Left ventricle myocardium inferior (tissue), 1 donor: ENCODE measurements around the gene TFB2M. TPM values are rescaled to one million over a fixed set of nuclear protein-coding genes. Genes with fewer than 3 reads are reported as not detected.

Source experiments
- DNase-seq: peaks from one replicate; pipeline ENCODE4 v3.0.0-alpha.2; 2020
- H3K27ac ChIP-seq: fragments of 200-600 bp; replicated peaks from 2 replicates; pipeline ENCODE4 v1.8.0; 2021
- H3K27me3 ChIP-seq: fragments of 200-600 bp; 2 replicates; pipeline ENCODE4 v1.8.0; 2021; ENCODE audit warnings: low read depth
- H3K36me3 ChIP-seq: fragments of 200-600 bp; 2 replicates; pipeline ENCODE4 v1.8.0; 2021
- H3K4me1 ChIP-seq: fragments of 200-600 bp; 2 replicates; pipeline ENCODE4 v1.8.0; 2021
- H3K4me3 ChIP-seq: fragments of 200-600 bp; 2 replicates; pipeline ENCODE4 v1.8.0; 2021; ENCODE audit warnings: mild to moderate bottlenecking, moderate library complexity
- H3K9me3 ChIP-seq: fragments of 200-600 bp; replicated peaks from 2 replicates; pipeline ENCODE4 v1.8.0; 2021
- CTCF ChIP-seq: fragments of 200-600 bp; IDR thresholded peaks from 2 replicates; pipeline ENCODE4 v1.8.0; 2021; ENCODE audit warnings: antibody characterized with exemption, mild to moderate bottlenecking, borderline replicate concordance
- intact Hi-C: fragments of 100-400 bp; cut with micrococcal nuclease; formaldehyde crosslinking; loops from one replicate; pipeline ENCODE4 v1.11.0; 2022
- total RNA-seq: library from RNA; stranded (reverse); fragmentation: NEBNext Ultra II Directional; extraction: Animal tissue kit (Norgen Biotek cat#: 25700); gene quantifications from one replicate; pipeline ENCODE4 v1.2.1, GENCODE V29; 2021
- donor health status: DM: no; HTN: yes; CAD: no; lungs with severe emphysema.

Gene TFB2M
- total RNA-seq, 1 donor from 2014 or later = 18.3 TPM

GRCh38 chr1:246540738-246541491 is 25.1 kb downstream of the TFB2M start:
- Histone ChIP-seq H3K36me3 (peaks cover 64% of the 10 kb centered on the region), H3K4me1 (no peaks in the 10 kb centered on the region), H3K27me3 (no peaks in the 10 kb centered on the region), H3K27ac (no peak overlapping the region), H3K9me3 (no peaks in the 10 kb centered on the region), H3K4me3 (no peak overlapping the region)
- no peak for DNase-seq
- intact Hi-C loops = no loop called here
- TF ChIP-seq CTCF = no peak

GRCh38 chr1:246537887-246538286 is 28.2 kb downstream of the TFB2M start:
- Histone ChIP-seq H3K4me3 (no peak overlapping the region), H3K4me1 (no peaks in the 10 kb centered on the region), H3K27me3 (no peaks in the 10 kb centered on the region), H3K36me3 (peaks cover 36% of the 10 kb centered on the region), H3K27ac (no peak overlapping the region), H3K9me3 (no peaks in the 10 kb centered on the region)
- no peak for DNase-seq
- intact Hi-C loops = no loop called here
- no peak for TF ChIP-seq CTCF

- no peak for TF ChIP-seq CTCF
- no peak overlapping the region for H3K27ac ChIP-seq
- DNase-seq = no peak
- no peaks in the 10 kb centered on the region for H3K27me3 ChIP-seq
- peaks cover 32% of the 10 kb centered on the region for H3K36me3 ChIP-seq
- H3K4me1 ChIP-seq = no peaks in the 10 kb centered on the region
- no peak overlapping the region for H3K4me3 ChIP-seq
- intact Hi-C loops = no loop called here
- H3K9me3 ChIP-seq = no peaks in the 10 kb centered on the region
Measured at GRCh38 chr1:246537441-246537840, 28.6 kb downstream of the TFB2M start.

DNA sequence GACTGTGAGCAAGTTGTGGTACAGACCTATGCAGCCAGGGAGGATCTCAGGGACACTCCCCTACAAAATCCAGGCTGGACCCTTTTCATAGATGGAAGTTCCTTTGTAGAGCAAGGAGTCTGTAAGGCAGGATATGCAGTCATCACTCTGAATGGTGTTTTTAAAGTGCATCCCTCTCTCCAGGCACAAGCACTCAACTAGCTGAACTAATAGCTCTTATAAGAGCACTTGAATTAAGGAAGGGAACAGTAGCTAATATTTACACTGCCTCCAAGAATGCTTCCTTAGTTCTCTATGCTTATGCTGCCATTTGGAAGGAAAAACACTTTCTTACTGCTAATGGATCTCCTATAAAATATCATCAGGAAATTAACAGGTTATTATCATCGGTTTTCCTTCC is 31.9 kb downstream of the TFB2M start:
- H3K4me1 ChIP-seq = no peaks in the 10 kb centered on the region
- H3K36me3 ChIP-seq = peaks cover 5% of the 10 kb centered on the region
- no peak overlapping the region for H3K27ac ChIP-seq
- intact Hi-C loops = no loop called here
- H3K27me3 ChIP-seq = no peaks in the 10 kb centered on the region
- no peak for DNase-seq
- H3K9me3 ChIP-seq = peaks cover 12% of the 10 kb centered on the region
- H3K4me3 ChIP-seq = no peak overlapping the region
- no peak for TF ChIP-seq CTCF

- DNase-seq = no peak
- no peak for TF ChIP-seq CTCF
- no peaks in the 10 kb centered on the region for H3K4me1 ChIP-seq
- no peak overlapping the region for H3K27ac ChIP-seq
- peaks cover 12% of the 10 kb centered on the region for H3K9me3 ChIP-seq
- H3K27me3 ChIP-seq = no peaks in the 10 kb centered on the region
- intact Hi-C loops = no loop called here
- no peak overlapping the region for H3K4me3 ChIP-seq
- H3K36me3 ChIP-seq = no peaks in the 10 kb centered on the region
Measured at GRCh38 chr1:246533371-246533905, 32.6 kb downstream of the TFB2M start.
